RPMI8226 (cell line): Measurements from ENCODE around the gene EPM2A.
"Not testable (repeated sequence)": the region's sequence is repeated elsewhere in the genome, so short reads cannot be mapped to it uniquely, and the experiment has no call there.

ENCODE experiments used
- DNase-seq: peaks from one replicate; pipeline ENCODE4 v3.0.0-alpha.2; 2015

The EPM2A gene

DNA sequence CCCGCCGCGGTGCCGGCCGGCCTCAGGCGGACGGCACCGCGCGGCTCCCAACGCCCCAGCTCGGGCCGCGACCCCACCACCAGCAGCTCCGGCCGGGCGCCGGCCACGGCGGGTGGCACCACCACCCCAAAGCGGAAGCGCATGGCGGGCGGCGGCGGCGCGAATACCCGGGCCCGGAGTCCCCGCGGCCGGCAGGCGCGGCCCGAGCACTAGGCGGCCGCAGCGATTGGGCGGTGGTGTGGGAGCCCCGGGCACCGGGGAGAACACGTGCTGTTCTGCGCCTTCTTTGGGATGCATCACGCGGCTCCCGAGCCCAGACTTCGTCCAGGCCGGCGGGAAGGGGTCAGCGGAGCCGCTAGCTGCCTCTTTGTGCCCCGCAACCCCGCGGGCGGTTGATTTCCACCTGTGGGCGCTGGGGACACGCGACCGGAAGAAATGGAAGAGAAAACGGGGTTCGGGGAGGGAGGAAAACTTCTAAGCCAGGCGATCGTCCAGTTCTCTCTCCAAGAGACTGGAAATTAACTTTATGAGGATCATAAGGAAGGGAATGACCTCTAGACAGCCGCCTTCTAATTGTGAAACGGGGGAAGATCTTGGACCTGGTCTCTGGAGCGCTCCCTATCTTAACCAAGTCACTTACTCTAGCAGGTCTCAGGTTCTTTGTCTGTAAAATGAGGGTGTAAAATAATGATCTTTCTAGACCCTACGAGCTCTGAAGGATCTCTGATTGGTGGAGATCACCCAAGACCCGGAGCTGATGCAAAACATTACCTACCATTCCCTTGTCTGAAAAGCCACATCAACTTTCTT, at the start of gene EPM2A:
EPM2A (minus strand) TSS at position 165 of the 810 bp plus-strand sequence; CDS start at position 143, 22 bp downstream.
- peak; percentile 69 for DNase-seq

DNA sequence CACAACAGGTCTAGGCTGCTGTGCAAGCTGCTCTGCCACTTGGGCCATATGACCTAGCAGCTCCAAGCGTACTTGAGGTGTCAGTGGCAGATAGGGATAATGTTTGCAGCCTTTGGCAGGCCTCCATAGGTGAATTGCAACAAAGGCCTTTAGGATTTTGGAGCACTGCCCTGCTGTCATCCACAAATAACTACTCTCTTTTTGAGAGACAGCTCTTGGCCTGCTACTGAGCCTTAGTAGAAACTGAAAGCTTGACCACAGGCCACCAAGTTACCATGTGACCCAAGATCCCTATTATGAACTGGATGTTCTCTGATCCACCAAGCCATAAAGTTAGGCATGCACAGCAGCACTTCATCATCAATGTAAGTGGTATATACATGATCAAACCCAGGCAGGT, 49.4 kb upstream of the EPM2A start:
- DNase-seq: no peak

GRCh38 chr6:145783796-145784195, 48.5 kb upstream of the EPM2A start:
- DNase-seq: no peak

DNA sequence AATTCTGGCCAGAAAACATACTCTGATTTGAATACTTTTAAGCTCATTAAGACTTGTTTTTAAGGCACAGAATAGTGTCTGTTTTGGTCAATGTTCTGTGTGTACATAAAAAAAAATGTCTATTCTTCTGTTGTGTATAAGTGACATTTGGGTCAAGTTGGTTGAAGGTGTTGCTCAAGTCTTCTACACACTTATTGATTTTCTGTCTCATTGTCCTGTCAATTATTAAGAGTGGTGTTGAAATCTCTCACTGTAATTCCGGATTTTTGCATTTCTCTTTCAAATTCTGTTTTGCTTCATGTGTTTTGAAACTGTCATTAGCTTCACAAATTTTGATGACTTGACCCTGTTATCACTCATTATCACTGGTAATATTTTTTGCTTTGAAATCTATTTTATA, 37.5 kb upstream of the EPM2A start:
- DNase-seq: no peak

DNA sequence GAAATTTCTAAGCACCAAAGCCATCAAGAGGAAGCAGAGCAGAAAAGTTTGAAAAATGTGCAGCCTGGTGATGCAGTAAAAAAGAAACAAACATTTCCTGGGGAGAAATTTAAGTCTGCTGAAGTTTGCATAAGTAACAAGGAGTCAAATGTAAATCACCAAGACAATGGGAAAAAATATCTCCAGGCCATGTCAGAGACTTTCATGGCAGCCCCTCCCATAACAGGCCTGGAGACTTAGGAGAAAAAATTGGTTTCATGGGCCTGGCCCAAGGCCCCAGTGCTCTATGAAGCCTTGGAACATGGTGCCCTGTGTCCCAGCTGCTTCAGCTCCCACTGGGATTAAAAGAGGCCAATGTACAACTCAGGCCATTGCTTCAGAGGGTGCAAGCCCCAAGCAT, 30.1 kb upstream of the EPM2A start:
- DNase-seq: no peak

DNA sequence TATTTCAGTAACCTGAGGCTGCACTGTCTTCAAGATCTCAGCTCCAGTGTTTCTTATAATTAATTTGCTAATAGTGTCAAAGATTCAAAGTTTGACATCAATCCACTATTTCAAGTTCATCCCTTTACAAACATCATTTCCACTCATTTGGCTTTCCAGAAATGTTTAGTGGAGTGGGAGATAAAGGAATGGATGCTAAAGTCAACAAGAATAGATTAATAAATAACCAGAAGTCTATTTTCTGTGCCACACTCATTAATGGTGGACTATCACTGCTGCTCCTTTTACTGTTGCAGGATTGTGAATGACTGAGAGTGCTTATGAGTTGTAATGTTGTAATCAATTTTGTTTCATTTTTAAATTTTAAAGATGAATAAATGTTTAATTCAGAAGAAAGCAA, 28.4 kb upstream of the EPM2A start:
- no peak for DNase-seq

DNA sequence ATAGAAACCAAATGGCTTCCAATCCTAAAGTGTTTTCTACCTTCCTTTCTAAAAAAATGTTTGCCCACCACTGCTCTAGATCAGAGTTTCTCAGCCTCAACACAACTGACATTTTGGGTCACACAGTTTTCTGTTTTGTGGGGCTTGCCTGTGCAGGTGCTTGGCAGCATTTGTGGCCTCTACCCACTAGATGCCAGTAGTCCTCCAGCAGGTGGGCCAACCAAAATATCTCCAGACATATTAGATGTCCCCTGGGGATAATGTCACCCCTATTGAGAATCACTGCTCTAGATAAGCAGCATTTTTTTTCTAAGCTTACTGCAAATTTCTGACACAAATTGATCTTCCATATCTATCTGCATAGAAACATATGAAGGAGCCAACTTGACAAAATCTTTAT, 26.3 kb upstream of the EPM2A start:
- no peak for DNase-seq

GRCh38 chr6:145758113-145758512, 22.8 kb upstream of the EPM2A start:
- no peak for DNase-seq

GRCh38 chr6:145756170-145756662, 20.9 kb upstream of the EPM2A start:
- DNase-seq: peak; percentile 54

- DNase-seq: no peak
These were observed 20.4 kb upstream of the EPM2A start for GRCh38 chr6:145755682-145756081.

GRCh38 chr6:145752638-145753037, 17.3 kb upstream of the EPM2A start:
- no peak for DNase-seq

GRCh38 chr6:145749632-145750031, 14.3 kb upstream of the EPM2A start:
- DNase-seq: peak; percentile 19

- no peak for DNase-seq
These were observed 10.5 kb upstream of the EPM2A start for GRCh38 chr6:145745861-145746260.

DNA sequence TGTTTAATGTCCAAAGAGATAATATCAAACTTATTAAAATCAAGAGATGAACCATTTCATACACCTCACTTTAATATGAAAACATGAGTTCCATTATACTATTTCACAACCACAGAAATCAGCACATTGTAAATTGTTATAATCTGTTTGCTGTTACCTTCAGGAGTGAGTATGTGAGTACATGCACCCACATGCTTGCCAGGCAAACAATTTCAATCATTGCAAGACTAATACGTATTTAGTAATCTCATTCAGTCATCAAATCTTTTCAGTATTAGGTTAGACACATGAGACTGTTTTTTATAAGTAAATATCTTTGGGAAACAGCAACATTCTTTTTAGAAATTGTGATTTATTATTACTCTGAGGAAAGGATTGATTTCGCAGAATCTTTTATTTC, 9.3 kb upstream of the EPM2A start:
- DNase-seq: no peak

DNA sequence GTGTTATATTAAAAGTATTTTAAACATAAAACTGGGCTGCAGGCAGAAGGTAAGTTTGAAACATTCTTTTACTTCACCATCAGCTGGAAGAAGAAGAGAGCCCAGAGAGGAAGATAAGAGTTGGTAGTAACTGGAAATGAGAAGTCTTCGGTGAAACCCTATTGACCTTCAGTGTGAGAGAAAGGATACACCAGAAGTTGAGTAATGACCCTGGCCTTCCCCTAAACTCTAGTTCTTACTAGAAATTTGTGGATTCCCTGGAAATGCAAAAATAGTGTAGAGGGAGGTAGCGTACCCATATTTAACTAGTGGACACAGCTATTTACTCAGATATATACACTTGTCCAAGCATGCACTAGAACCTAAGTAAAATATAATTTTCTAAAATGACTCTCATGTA, 8.0 kb upstream of the EPM2A start:
- no peak for DNase-seq

GRCh38 chr6:145742472-145742871, 7.2 kb upstream of the EPM2A start:
- not testable (repeated sequence) for DNase-seq

DNA sequence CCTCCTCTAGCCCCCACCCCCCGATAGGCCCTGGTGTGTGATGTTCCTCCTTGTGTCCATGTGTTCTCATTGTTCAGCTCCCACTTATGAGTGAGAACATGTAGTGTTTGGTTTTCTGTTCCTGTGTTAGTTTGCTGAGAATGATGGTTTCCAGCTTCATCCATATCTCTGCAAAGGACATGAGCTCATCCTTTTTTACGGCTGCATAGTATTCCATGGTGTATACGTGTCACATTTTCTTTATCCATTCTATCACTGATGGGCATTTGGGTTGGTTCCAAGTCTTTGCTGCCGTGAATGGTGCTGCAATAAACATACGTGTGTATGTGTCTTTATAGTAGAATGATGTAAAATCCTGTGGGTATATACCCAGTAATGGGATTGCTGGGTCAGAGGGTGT, 4.4 kb upstream of the EPM2A start:
- DNase-seq: not testable (repeated sequence)

GRCh38 chr6:145738265-145738664, 2.9 kb upstream of the EPM2A start:
- no peak for DNase-seq

DNA sequence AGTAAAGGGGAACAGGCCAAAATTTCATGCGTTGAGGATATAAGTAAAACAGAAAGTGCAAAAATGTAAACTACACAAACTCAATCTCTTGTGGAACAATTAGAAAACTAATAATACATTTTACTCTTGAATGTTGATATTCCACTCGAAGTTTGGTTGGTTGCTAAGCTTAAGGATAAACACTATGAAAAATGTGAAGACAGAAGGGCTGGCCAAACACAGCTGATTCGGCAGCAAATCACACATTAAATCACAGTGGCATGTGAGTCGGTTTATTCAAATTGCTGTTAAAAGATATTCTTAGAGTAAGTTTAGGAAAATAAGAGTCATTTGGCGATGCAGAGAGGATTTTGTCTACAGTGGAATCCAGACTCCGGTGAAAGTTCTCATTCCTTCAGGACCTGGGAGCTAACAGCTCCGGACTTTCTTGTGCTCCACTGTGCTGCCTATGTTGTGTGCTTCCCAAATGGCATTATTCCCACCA, 1.4 kb upstream of the EPM2A start:
- DNase-seq: no peak

- peak; percentile 74 for DNase-seq
These were observed 599 bp downstream of the EPM2A start for GRCh38 chr6:145734486-145735355.

DNA sequence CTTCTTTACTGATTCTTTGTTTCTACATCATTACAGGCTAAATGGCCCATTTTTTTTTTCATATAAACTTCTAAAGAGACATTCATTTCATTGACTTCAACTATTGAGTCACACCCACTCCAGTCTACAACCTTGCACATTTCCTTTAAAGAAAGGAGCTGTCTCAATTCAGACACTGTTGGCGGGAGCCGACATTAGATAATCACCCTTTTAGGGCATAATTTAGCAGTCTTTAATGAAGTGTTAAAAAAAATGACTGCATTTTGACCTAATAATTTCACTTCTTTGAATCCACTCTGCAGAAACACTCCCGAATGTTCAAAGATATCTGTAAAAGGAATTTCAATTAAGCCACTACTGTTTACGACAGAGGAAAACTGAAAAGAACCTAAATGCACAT, 1.5 kb downstream of the EPM2A start:
- no peak for DNase-seq

DNA sequence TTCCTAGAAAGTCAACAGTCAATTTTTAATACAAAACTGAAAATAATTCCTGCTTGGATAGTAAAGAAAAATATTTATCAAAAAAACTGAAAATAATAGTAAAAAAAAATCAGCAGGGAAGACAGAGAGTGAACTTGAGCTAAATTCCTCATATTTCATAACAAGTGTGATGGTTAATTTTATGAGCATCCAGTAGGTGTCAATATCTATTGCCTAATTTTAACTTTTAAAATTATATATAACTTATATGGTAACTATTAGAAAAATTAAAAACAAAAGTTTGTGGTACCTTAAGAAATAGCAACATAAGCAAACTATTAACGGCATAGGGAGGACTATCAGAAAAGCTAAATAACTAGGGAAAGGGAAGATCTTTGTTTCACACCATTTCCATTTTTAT, 2.1 kb downstream of the EPM2A start:
- no peak for DNase-seq

DNA sequence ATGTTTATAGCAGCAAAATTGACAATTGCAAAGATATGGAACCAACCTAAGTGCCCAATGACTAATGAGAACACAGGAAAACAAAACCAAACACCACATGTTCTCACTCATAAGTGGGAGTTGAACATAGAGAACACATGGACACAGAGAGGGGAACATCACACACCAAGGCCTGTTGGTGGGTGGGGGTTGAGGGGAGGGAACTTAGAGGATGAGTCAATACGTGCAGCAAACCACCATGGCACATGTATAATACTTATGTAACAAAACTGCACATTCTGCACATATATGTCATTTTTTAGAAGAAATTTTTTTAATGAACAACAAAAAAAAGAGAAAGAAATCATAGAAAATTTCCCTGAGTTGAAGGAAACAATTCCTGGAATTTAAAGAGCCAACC, 3.9 kb downstream of the EPM2A start:
- no peak for DNase-seq

DNA sequence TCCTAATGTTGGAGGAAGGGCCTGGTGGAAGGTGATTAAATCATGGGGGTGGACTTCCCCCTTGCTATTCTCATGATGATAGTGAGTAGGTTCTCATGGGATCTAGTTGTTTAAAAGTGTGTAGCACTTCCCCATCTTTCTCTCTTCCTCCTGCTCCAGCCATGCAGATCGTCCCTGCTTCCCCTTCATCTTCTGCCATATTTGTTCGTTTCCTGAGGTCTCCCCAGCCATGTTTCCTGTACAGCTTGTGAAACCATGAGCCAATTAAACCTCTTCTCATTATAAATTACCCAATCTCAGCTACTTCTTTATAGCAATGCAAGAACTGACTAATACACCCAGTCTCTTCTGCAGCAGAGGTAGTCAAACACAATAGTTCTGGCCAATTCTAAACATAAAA, 5.4 kb downstream of the EPM2A start:
- no peak for DNase-seq
